Measurements from ENCODE around the gene PER1. TPM values are rescaled to one million over a fixed set of nuclear protein-coding genes. Genes with fewer than 3 reads are reported as not detected.
"Not testable (repeated sequence)": the region's sequence is repeated elsewhere in the genome, so short reads cannot be mapped to it uniquely, and the experiment has no call there.

The PER1 gene
- total RNA-seq, 1 donor: 12.7 TPM

DNA sequence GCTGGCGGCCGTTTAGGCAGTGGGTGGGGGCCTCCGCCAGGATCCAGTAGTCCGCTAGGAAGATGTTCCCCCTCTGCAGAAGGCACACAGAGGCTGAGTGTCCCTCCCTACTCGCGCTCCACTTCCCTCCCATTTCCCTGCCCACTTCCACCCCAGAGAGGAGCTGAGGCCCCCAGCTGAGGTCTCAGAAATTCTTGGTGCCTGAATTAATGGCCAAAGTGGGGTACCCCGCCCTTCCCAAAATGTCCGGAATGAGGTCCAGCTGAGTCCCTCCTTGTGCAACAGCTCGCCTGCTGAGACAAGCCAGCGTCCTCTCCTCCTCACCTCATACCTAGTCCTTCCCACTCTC is 41.8 kb downstream of the PER1 start:
- no peak overlapping the region for H3K4me3 ChIP-seq (ENCODE audit: low read depth, low read length)
- no peak for DNase-seq (ENCODE audit: low read depth)
- TF ChIP-seq, protein P1, sequence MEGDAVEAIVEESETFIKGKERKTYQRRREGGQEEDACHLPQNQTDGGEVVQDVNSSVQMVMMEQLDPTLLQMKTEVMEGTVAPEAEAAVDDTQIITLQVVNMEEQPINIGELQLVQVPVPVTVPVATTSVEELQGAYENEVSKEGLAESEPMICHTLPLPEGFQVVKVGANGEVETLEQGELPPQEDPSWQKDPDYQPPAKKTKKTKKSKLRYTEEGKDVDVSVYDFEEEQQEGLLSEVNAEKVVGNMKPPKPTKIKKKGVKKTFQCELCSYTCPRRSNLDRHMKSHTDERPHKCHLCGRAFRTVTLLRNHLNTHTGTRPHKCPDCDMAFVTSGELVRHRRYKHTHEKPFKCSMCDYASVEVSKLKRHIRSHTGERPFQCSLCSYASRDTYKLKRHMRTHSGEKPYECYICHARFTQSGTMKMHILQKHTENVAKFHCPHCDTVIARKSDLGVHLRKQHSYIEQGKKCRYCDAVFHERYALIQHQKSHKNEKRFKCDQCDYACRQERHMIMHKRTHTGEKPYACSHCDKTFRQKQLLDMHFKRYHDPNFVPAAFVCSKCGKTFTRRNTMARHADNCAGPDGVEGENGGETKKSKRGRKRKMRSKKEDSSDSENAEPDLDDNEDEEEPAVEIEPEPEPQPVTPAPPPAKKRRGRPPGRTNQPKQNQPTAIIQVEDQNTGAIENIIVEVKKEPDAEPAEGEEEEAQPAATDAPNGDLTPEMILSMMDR (IDR thresholded peaks at IDR 0.05; ENCODE audit: insufficient read depth, low read length): no peak

DNA sequence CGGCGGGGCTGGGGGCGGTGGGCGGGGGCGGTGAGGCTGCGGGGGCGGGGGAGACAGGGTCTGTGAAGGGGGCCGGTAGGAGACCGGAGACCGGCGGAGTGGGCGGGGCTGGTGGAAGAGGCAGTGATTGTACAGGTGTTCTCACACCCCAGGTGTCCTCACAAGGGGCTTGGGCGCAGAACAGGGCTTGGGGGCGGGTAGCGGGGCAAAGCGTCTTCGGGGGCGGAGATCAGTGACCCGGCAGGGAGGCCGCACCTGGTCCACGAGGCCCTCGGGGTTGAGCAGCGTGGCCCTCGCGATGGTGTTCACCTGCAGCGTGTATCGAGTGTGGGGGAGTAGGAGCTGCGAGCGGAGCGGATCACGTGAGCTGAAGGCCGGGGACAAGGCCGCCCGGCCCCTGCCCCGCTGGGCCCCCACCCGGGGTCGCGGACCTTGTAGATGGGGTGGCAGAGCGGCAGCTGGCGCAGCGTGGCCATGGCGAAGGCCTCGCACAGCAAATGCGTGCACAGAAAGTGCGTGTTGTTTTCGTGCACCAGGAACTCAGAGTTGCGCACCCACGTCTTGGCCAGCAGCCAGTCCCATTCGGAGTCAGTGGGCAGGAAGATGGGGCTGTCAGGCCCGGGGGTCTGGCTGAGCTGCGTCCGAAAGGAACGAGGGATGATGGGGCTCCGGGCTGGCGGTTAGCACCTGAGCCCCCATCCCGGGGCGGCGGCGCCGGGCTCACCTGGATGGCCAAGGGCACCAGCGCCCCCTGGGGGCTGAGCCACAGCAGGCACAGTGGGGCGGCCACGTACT is 42.3 kb downstream of the PER1 start:
- H3K4me3 ChIP-seq (ENCODE audit: low read depth, low read length): peak overlapping the region; percentile 31
- TF ChIP-seq, protein P1 (IDR thresholded peaks at IDR 0.05; ENCODE audit: insufficient read depth, low read length): peak; percentile 68
- peak; percentile 19 for DNase-seq (ENCODE audit: low read depth)

DNA sequence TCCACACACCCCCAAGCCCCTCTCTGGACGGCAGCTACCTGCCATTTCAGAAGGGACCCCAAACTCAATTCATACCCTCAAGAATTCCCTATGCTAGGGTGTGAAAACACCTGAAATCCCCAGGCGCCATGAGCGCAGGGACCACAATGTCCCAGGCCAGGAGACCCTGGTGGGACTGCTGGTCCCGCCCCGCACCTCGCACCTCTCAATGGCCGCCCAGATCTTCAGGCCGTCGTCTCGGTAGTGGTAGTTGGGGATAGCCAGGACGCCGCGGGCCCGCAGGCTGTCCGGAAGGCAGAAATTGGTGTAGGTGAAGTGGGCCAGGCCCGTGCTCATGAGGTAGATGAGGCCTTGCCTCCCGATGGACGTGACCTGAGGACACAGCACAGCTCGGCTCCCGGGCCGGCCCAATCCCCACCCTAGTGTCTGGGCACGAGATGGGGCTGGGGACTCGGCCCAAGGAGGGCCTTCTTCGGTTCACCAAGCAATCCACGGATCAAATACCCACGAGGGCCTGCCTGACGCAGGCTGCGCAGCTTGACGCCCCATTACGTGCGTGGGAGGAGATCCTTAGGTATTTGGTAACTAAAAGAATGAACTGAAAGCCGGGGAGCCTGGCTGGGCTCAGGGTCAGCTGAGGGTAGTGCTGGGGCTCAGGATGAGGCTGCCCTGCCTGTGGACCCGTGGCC is 43.1 kb downstream of the PER1 start:
- TF ChIP-seq, protein P1 (IDR thresholded peaks at IDR 0.05; ENCODE audit: insufficient read depth, low read length): no peak
- DNase-seq (ENCODE audit: low read depth): no peak
- H3K4me3 ChIP-seq (ENCODE audit: low read depth, low read length): no peak overlapping the region

DNA sequence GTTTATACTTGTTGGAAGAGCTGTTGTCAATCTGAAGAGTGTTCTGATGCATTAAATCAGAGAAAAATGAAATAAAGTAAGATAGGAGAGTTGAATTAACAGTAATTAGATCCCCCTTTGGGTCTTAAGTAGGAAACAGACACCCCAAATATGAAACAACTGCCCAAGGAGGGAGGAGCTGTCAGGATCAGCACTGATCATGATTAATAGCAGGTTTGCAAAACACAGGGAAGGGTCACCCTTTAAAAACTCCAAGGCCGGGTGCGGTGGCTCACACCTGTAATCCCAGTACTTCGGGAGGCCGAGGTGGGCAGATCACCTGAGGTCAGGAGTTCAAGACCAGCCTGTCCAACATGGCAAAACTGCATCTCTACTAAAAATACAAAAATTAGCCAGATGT is 45.2 kb downstream of the PER1 start:
- H3K4me3 ChIP-seq (ENCODE audit: low read depth, low read length); DNase-seq (ENCODE audit: low read depth): not testable (repeated sequence)

DNA sequence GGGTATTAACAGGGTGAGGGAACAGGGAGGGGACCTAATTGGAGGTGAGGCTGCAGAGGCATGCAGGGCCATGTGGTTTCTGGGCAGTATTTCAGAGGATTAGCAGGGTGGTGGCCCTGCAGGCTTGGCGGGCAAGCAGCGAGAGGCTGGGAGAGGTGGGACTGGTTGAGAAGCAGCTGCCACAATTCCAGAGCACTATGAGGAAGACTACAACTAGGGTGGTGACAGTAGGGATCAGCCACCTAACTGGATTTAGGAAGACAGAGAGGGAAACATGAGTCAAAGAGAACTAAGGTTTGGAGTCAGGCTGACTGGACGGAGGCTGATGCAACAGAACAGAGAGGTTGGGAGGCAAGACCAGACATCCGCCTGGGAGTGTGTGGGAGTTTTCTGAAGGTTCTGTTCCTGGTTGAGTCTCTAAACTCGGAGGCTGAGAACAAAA is 46.2 kb downstream of the PER1 start:
- H3K4me3 ChIP-seq (ENCODE audit: low read depth, low read length): no peak overlapping the region
- TF ChIP-seq, protein P1 (IDR thresholded peaks at IDR 0.05; ENCODE audit: insufficient read depth, low read length): no peak
- peak; percentile 43 for DNase-seq (ENCODE audit: low read depth)

DNA sequence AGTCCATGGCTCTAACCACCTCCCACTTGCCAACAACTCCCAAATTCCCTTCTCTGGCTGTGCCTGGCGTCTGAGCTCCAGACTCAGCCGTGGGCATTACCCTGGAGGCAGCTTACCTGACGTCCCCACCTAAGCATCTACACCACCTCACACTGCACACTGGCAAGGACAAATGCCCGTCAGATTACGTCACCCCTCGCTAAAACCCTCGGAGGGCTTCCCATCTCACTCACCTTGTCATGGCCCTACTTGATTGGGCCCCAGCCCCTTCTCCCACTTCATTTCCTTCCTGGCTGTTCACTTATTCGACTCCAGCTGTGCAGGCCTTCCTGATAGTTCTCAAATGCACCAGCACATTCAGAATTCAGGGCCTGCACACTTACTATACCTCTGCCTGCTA is 47.3 kb downstream of the PER1 start:
- DNase-seq (ENCODE audit: low read depth): no peak
- TF ChIP-seq, protein P1 (IDR thresholded peaks at IDR 0.05; ENCODE audit: insufficient read depth, low read length): no peak
- no peak overlapping the region for H3K4me3 ChIP-seq (ENCODE audit: low read depth, low read length)

DNA sequence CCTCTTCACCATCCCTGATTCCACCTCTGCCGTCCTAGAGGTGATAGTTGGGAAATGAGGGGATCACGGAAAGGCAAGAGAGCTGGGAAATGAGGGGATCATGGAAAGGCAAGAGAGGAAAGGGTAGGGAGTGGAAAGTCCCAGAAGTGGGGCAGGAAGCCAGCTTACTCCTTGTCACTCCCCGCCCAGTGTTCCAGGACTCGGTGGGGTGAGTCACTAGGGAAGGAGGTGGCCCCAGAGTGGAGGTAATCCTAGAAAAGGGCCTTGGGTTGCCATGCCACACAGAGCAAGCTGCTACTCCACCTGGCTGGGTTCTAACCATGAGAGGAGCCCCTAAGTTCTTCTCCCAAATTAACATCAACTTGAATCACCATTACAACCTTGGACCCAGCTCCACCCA is 48.7 kb downstream of the PER1 start:
- no peak for DNase-seq (ENCODE audit: low read depth)
- H3K4me3 ChIP-seq (ENCODE audit: low read depth, low read length): no peak overlapping the region
- TF ChIP-seq, protein P1 (IDR thresholded peaks at IDR 0.05; ENCODE audit: insufficient read depth, low read length): no peak
